ENCODE measurements around the gene C16orf92.

DNA sequence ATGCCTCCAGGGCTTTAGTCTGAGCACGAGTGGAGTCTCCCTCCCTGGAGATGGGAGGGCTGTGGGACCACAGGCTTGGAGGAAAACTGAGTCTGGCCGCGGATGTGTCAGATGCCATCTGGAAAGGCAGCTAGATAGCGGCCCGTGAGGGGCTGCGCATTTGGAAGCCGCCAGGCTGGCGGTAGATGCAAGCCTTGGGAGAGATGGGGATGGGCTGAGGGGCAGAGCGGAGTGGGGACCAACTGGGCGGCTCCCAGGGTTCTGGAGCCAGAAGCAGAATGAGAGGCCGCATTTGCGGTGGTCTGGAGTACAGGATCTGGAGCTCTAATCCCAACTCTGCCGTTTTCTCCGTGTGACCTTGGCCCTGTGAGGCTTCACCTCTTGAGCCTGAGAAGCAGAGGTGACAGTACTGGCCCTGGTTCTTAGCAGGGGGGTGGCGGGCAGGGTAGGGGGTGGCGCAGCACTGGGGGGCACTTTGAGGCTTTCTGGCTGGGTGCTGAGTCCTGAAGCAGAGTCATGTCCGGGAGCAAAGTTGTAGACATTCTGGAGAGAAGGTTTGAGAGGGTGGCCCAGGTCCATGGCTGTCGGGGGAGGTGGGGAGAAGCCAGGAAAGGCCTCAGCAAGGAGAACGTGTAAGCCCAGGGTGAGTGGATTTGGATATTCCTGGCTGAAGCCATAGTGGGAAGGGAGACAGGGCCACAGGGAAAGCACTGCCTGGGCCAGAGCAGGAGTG is 20.2 kb upstream of the C16orf92 start:
- TF ChIP-seq, protein P1, sequence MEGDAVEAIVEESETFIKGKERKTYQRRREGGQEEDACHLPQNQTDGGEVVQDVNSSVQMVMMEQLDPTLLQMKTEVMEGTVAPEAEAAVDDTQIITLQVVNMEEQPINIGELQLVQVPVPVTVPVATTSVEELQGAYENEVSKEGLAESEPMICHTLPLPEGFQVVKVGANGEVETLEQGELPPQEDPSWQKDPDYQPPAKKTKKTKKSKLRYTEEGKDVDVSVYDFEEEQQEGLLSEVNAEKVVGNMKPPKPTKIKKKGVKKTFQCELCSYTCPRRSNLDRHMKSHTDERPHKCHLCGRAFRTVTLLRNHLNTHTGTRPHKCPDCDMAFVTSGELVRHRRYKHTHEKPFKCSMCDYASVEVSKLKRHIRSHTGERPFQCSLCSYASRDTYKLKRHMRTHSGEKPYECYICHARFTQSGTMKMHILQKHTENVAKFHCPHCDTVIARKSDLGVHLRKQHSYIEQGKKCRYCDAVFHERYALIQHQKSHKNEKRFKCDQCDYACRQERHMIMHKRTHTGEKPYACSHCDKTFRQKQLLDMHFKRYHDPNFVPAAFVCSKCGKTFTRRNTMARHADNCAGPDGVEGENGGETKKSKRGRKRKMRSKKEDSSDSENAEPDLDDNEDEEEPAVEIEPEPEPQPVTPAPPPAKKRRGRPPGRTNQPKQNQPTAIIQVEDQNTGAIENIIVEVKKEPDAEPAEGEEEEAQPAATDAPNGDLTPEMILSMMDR (IDR thresholded peaks at IDR 0.05): no peak
- no peak for TF ChIP-seq ZFX (IDR thresholded peaks at IDR 0.05; ENCODE audit: borderline replicate concordance)
